DLD1 (cell line): ENCODE data around the gene TMEM272.
"Not testable (repeated sequence)": the region's sequence is repeated elsewhere in the genome, so short reads cannot be mapped to it uniquely, and the experiment has no call there.

Source experiments
- in situ Hi-C: cut with HindIII; loops from 2 replicates; pipeline ENCODE4 v1.10.0; 2017; ENCODE audit warnings: low sequenced_read_pairs

The TMEM272 gene

DNA sequence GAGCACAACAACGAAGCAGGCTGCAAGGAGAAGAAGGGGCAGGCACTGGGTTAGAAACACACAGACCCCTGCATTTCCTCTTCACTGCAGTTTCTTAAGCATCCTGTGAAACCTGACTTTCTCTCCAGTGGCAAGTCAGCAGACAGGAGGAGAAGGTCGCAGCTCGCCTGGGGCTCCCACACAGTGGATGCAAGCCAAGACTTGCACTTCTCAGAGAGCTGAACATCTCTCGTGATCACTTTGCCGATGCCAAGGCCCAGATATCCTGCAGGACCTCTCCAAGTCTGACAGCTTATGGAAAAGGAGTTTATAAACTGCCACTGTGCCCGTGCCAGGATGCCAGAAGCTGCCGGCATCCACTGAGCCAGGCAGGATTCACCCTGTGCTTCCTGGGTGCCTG, 18.4 kb downstream of the TMEM272 start:
- in situ Hi-C loops: no loop called here

DNA sequence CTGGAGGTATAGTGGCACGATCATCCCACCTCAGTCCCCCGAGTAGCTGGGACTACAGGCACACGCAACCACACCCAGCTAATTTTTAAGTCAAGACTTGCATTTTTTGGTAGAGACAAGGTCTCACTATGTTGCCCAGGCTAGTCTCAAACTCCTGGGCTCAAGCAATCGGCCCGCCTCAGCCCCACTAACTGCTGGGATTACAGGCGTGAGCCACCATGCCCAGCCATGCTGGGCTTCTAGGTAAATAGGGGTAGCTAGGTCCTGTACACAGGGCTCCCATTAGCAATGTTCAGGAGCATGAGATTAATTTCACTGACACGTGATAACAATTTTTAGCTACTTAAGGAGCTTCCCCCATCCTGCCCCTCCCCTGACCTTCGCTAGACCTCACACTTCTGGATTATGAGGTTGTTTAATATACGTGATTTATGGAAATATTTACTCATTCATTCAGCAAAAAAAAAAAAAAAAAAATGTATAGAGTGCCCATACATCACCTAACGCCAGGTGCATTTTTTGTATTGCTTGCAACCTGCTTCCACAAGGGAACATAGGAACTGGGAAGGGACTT, 19.2 kb downstream of the TMEM272 start:
- in situ Hi-C loops: no loop called here

GRCh38 chr13:51825165-51825592, 19.8 kb downstream of the TMEM272 start:
- in situ Hi-C loops: no loop called here

DNA sequence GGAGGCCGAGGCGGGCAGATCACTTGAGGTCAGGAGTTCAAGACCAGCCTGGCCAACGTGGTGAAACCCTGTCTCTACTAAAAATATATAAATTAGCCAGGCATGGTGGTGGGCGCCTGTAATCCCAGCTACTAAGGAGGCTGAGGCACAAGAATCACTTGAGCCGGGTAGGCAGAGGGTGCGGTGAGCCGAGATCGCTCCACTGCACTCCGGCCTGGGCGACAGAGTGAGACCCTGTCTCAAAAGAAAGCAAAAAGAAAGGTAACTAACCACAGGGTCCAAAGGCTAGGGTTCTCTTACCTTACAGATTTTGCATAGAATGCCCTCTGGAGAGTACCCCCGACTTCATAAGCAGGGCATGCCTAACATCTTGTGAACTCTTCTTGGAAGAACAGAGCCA, 20.3 kb downstream of the TMEM272 start:
- in situ Hi-C loops: not testable (repeated sequence)

DNA sequence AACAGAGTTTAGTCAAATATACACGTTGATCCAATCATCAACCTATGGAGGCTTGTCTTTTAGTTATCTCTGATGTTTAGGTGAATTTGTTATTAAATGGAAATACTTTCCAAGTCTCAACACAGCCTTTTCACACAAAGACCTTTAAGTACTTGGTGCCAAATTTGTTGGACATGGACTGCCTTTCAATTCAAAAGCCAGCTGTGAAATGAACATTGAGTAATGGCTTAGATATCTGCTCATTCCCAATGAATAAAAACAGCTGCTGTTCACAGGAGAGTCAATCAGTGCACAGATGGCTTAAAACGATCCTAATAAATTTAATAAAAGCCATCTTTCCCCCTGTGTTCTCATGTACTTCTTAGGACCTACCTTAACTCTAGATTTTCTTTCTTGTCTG, 21.1 kb downstream of the TMEM272 start:
- in situ Hi-C loops: no loop called here

DNA sequence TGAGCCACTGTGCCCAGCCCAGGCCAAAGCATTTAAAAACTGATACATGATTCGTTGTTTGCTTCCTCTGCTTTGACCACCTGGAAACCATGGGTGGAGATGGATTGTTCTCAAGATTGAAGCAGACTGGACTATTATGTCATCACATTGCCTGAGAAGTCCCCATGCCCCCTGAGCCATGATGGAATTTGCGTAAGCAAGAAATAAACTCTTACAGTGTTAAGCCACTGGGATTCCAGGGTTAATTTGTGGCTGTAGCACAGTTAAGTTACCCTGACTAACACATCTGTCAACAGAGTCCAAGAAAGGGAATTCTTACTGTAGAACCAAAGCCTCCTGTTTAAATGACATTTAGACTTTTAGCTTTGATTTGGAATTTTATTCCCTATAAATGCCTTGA, 21.6 kb downstream of the TMEM272 start:
- in situ Hi-C loops: no loop called here

GRCh38 chr13:51822106-51822815, 22.7 kb downstream of the TMEM272 start:
- in situ Hi-C loops: no loop called here

DNA sequence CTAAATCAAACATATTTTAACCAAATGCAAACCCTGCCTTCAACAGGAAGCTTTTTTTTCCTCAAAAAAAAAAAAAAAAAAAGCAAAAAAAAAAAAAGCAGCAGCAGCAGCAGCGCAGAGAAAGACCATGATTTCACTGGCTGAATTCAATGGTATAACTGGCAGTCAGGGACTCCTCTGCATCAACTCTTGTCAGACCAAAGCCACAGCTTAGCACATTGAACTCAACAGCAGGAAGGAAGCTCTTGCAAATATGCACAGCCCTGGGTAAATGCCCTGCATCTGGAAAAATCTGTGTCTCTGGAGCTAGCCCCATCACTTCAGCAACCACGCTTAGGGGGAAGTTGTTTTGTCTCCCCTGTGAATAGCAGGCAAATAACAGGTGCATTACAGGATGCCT, 23.4 kb downstream of the TMEM272 start:
- in situ Hi-C loops: no loop called here

GRCh38 chr13:51820016-51820597, 24.9 kb downstream of the TMEM272 start:
- in situ Hi-C loops: no loop called here

GRCh38 chr13:51819544-51819943, 25.4 kb downstream of the TMEM272 start:
- in situ Hi-C loops: no loop called here

DNA sequence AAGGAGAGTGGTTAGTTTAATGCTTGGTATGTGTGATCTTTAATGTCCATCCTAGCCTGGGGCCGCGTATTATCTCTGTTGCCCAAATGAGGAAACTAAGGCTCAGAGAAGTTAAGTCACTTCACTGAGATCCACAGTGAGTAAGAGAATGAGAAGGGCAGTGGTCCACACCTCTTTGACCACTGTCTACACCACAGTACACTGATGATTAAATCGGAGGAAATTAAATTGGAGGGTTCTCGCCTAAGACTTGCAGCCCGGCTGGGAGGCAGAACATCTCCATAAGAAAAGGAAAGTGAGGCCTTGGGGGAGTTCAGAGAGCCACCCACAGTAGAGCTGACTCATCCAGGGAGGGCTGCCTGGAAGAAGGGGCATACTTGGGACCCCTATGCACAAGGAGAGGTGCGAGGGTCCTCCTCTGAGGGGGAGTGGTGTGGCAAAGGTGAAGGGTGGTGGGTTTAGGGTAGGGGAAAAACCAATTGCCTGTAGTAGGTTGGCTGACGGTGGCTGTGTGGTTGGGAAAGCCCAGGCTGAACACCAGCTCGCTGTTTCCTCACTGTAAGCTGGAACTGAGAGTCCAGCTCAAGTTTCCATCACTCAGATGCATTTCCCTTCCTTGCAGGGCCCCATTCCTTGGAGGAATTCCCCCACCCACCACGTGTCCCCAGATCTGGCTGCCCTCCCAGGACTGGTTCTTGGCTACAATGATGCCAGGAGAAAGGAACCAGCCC, 26.0 kb downstream of the TMEM272 start:
- in situ Hi-C loops: no loop called here

DNA sequence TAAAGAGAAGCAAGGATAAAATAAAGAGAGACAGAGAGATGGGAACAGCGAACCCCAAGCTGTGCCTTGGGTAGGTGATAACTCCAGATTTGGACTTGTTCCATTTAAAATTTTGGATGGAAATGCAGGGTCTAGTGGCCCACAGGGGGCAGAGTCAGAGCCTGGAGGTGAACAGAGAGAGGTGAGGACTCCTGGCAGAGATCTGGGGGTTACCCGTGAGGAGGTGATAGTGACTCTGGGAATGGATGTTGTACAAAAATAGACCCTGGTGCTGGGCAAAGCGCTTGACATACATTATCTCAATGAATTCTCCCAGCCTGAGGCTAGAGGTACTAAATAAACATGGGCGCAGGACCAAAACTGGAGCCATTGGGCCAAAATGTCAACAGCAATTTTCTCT, 26.7 kb downstream of the TMEM272 start:
- in situ Hi-C loops: no loop called here

DNA sequence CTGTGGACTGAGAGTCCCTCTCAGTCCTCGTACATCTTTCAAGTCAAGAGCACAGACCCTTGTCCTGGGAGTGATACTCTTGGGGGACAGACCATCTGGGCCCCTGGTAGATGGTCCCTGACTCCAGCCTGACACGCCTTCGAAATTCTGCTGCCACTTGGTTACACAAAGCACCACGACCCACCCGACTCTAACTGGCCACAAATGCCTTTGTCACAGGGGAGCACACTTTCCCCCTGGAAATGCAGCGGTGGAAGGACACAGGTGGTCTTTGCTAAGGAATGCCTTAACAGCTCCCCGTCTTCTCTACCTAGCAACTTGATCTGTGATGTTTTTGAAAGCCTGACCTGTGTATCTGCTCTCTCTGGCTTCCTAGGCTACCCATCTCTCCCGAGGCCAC, 27.3 kb downstream of the TMEM272 start:
- in situ Hi-C loops: no loop called here

DNA sequence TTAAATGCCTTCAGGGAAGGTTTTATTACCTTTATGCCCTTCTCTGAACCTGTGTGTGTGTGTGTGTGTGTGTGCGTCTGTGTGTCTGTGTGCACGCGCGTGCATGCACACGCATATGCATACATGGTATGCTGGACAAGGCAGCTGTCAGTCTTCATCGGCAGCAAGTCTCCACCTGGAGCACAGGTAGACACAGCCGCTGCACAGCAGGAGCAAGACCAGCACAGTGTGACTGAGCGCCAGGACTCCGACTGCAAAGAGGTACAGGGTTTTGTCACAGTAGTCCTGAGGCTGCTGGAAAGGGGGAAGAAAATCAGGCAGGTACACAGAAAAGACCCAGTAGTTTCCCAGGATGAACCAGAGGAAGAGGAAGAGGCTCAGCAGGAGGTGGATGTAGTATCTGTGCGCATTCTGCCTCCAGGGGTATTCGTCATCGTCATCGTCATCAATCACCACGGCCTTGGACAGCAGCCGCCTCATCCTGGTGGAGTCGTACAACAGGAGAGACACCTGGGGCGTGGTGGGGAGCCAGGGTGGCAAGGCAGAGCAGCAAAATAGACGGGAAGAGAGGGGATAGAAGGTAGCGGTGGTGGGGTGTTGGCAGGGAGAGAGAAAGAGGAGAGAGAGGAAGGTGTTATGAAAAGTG, 28.2 kb downstream of the TMEM272 start:
- in situ Hi-C loops: no loop called here

- in situ Hi-C loops: no loop called here
These were observed 29.1 kb downstream of the TMEM272 start for GRCh38 chr13:51815848-51816247.

DNA sequence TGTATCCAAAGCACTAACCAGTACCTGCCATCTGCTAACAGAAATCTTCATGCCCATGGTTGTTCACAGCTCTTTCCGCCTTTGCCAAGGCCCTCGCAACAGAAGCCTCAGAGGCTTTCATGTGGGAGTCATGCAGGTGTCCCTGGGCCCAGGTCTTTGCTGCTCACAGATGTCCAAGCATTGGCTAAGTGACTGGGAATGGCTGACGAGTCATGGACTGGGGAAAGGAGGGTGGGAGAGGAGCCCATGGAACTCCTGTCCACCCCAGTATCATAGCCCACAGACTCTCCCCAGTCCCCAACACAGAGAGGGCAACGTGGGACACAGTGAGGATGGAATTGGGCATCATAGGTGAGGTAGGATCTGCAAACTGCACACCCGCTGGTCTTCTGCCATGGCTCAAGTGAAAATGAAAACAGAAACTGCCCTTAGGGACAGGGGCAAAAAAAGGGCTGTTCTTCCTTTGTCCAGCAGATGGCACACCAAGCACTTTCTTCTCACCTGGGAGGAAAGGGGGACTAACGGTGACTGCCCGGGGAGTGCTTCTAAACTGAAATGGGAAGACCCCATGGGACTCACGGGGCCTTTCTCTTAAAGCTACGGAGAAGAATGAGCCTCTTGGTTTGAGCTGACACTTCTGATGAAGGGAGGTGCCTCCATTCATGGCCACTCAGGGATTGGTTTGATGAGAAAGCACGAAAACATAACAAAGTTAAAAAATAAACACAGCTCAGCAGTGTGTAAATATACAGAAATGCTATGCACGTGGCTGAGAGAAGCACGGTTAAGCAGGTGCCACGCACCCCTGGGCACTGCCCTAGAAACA, 29.9 kb downstream of the TMEM272 start:
- in situ Hi-C loops: no loop called here

- in situ Hi-C loops: no loop called here
These were observed 30.9 kb downstream of the TMEM272 start for GRCh38 chr13:51814071-51814470.

DNA sequence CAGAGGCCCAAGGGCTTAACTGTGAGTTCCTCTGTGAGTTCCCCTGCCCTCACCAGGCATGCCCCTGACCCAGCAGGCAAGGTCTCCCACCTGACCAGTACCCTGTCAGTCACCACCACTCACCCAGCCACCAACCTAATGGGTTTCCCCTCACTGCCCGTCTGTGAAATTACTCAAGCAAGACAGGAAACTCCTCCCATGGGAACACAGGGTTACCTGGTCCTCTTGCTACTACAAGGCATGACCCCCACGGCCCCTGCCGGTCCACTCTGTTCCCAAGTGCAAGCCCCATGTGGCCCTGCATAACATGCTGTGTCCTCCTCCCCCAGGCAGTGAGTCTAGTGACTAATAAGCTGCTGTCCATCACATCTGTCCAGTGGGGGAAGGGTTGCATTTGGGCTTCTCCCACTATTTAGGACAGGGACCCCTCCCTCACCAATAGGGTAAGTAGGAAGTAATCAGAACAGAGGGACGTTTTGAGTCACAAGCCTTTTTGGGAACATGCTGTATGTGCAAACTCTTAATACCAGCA, 33.0 kb downstream of the TMEM272 start:
- in situ Hi-C loops: no loop called here

DNA sequence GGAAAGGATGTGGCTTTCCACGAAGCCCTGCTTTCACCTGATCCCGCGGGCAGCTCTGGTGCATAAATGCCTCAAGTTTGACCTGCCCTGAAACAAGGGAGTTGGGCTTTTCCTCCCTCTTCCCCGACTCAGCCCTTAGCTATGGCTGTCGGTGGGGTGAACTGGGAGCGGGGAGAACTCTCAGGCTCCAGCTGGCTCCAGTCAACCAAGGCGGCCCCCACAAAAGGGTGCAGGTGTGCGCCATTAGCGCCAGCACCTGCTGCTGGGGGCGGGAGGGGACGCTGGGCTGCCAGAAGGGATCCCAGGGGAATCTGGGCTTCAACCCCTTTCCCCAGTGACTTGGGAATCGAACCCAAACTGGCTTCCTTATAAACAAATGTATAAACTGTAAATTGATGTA, 33.9 kb downstream of the TMEM272 start:
- in situ Hi-C loops: no loop called here

DNA sequence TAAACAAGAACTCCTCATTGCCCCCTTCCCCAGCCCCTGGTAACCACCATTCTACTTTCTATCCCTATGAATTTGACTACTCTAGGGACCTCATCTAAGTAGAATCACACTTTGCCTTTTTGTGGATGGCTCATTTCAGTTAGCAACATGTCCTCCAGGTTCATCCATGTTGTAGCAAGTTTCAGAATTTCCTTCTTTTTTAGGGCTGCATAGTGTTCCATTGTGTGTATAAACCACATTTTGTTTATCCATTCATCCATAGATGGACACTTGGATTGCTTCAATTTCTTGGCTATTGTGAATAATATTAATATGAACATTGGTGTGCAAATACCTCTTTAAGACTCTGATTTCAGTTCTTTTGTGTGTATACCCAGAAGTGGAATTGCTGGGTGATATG, 36.2 kb downstream of the TMEM272 start:
- in situ Hi-C loops: no loop called here
